Prostate gland (tissue), 2 donors: Measurements from ENCODE around the gene CARMIL1. TPM values are rescaled to one million over a fixed set of nuclear protein-coding genes. Genes with fewer than 3 reads are reported as not detected.
A peak's percentile ranks its signal among the peaks of the same experiment; 100 is the strongest.

Source experiments
- DNase-seq: peaks from one replicate; pipeline ENCODE4 v3.0.0-alpha.2; 2019; ENCODE audit warnings: low spot score
- H3K27ac ChIP-seq, 2 donors: fragments of 200-600 bp; sonication (generic); 2 replicates each; pipeline ENCODE4 v1.5.1; 2017 to 2019
- H3K27me3 ChIP-seq: fragments of 200-600 bp; sonication (generic); replicated peaks from 2 replicates; pipeline ENCODE4 v1.5.1; 2019; ENCODE audit not compliant: insufficient read depth
- H3K36me3 ChIP-seq, 2 donors: fragments of 200-600 bp; sonication (generic); 1 replicate in 1 of 2; 2 replicates in 1 of 2; pipeline versions ENCODE4 v1.5.1 to v1.8.1; 2017 to 2019
- H3K4me1 ChIP-seq: fragments of 200-600 bp; sonication (generic); replicated peaks from 2 replicates; pipeline ENCODE4 v1.5.1; 2019
- H3K4me3 ChIP-seq, 2 donors: fragments of 200-600 bp; sonication (generic); 2 replicates each; pipeline ENCODE4 v1.5.1; 2017 to 2019
- H3K9me3 ChIP-seq: fragments of 200-600 bp; sonication (generic); 2 replicates; pipeline ENCODE4 v1.5.1; 2017
- POLR2A ChIP-seq: fragments of 450-650 bp; IDR thresholded peaks from one replicate; pipeline ENCODE4 v1.6.1; 2016; ENCODE audit warnings: antibody characterized with exemption, mild to moderate bottlenecking
- POLR2AphosphoS5 ChIP-seq: sonication (generic); formaldehyde crosslinking; IDR thresholded peaks from one replicate; pipeline ENCODE4 v1.6.1; 2017; ENCODE audit warnings: antibody characterized with exemption
- WGBS: methylation state at CpG from one replicate; pipeline ENCODE4 v1.1.5; 2018; 5-methylcytosine and 5-hydroxymethylcytosine counted together
- intact Hi-C: fragments of 100-400 bp; cut with DNase I; formaldehyde crosslinking; loops from one replicate; pipeline ENCODE4 v1.14.2; 2022
- total RNA-seq, 2 donors: library from RNA; depleted of rRNA; stranded (reverse); fragments of >200 nt; gene quantifications; one replicate each; pipeline ENCODE4 v1.1.0, GENCODE V29; 2016
- TF ChIP-seq, protein P1 (sequence below), 4 experiments: fragments of 200-600 bp in 2 of 4; fragments of 450-650 bp in 2 of 4; sonication (generic) in 2 of 4; IDR thresholded peaks; 1 replicate in 3 of 4; 2 replicates in 1 of 4; pipeline ENCODE4 v1.5.1; 2016 to 2019; ENCODE audit warnings: antibody characterized with exemption in 4 of 4, mild to moderate bottlenecking in 2 of 4, moderate library complexity in 2 of 4

CARMIL1 gene
- total RNA-seq, 2 donors from 2014 or later, result 12.9 to 71.7 TPM

DNA sequence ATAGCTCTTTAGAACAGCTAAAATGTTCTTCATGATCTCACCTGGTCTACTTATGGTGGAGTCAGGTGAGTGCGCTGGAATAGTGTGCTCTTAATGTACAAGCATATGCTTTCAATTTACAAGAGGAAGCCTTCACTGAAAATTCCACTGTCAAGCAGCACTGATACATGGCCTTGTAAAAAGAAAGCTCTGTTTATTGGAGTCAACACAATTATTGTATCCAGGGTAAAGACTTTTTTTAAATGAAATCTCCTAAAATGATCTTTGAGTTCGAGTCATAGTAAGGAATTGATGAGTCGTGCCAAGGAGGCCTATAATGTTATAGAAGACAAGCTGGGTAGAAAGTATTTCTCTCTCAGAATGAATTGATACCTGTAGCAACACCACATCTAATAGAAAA, 41.6 kb upstream of the CARMIL1 start:
- Histone ChIP-seq H3K27me3 (no peaks in the 10 kb centered on the region), H3K36me3 (no peaks in the 10 kb centered on the region), H3K9me3 (no peaks in the 10 kb centered on the region), H3K27ac (no peak overlapping the region), H3K4me3 (no peak overlapping the region), H3K4me1 (no peaks in the 10 kb centered on the region)
- no peak for TF ChIP-seq POLR2A
- WGBS, result 32% methylated on average over 3 of the region's 3 CpGs
- no peak for DNase-seq
- intact Hi-C loops, result no loop called here

DNA sequence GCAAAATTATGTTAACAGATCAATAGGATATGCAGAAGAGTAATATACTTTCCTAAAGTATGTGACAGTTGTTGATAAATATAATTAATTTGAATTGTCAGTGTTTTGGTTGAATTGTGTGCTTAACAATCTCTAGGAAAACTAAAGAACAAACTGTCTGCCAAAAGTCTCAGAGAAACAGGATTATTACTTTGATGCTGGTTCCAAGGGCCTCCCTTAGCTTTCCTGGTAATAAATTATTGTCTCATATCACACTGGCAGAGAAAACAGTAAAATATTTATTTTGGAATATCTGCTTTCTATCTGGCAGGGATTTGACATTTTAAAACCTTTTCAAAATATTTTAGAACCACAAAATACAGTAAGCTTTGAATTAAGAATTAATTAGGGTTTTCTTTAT, 40.1 kb upstream of the CARMIL1 start:
- Histone ChIP-seq H3K4me3 (no peak overlapping the region), H3K36me3 (no peaks in the 10 kb centered on the region), H3K4me1 (no peaks in the 10 kb centered on the region), H3K27ac (no peak overlapping the region), H3K9me3 (no peaks in the 10 kb centered on the region), H3K27me3 (no peaks in the 10 kb centered on the region)
- intact Hi-C loops, result no loop called here
- DNase-seq, result no peak
- TF ChIP-seq POLR2AphosphoS5, result peak; percentile 38
- no peak for TF ChIP-seq POLR2A

DNA sequence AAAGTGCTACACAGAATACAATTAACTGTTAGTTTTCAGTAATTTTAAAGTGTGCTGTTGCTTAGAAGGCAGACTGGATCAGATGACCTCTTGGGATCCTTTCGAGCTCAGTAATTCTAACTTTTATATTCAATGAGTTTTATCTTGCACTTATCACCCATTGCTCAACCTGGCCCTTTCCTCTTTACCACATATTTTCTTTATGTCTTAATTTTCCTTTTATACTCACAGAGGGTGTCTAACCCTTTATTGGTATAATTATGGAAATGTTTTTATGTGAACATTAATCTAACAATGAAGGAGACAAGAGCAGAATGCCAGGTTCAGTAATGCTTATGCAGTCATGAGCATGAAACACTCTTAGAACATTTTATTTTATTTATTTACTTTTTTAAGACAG, 39.7 kb upstream of the CARMIL1 start:
- DNase-seq, result no peak
- intact Hi-C loops, result no loop called here
- H3K9me3 ChIP-seq, result no peaks in the 10 kb centered on the region
- H3K36me3 ChIP-seq, result no peaks in the 10 kb centered on the region
- H3K4me1 ChIP-seq, result no peaks in the 10 kb centered on the region
- H3K27me3 ChIP-seq, result no peaks in the 10 kb centered on the region
- no peak overlapping the region for H3K27ac ChIP-seq
- TF ChIP-seq POLR2A (no peak), POLR2AphosphoS5 (no peak)
- TF ChIP-seq, protein P1, sequence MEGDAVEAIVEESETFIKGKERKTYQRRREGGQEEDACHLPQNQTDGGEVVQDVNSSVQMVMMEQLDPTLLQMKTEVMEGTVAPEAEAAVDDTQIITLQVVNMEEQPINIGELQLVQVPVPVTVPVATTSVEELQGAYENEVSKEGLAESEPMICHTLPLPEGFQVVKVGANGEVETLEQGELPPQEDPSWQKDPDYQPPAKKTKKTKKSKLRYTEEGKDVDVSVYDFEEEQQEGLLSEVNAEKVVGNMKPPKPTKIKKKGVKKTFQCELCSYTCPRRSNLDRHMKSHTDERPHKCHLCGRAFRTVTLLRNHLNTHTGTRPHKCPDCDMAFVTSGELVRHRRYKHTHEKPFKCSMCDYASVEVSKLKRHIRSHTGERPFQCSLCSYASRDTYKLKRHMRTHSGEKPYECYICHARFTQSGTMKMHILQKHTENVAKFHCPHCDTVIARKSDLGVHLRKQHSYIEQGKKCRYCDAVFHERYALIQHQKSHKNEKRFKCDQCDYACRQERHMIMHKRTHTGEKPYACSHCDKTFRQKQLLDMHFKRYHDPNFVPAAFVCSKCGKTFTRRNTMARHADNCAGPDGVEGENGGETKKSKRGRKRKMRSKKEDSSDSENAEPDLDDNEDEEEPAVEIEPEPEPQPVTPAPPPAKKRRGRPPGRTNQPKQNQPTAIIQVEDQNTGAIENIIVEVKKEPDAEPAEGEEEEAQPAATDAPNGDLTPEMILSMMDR (IDR thresholded peaks at IDR 0.05), result no peak
- WGBS, result 10% methylated on average over 1 of the region's 1 CpG
- H3K4me3 ChIP-seq, result no peak overlapping the region

DNA sequence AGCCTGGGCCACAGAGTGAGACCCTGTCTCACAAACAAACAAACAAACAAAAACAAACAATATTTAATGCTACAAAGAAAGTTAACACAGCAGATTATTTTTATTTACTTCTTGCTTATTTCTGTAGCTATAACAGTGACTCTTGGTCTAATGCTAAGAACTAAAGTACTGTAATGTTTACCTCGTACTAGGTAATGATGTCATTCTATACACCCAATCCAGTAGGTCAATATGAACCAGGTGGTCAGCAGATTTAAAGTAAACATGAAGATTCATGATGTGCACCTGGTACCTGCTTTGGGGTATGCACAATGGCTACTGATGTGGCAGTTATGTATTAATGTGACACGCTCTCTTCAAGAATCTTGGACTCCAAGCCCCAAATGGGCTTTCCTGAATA, 36.6 kb upstream of the CARMIL1 start:
- DNase-seq, result no peak
- Histone ChIP-seq H3K4me1 (no peaks in the 10 kb centered on the region), H3K27ac (no peak overlapping the region), H3K9me3 (no peaks in the 10 kb centered on the region), H3K4me3 (no peak overlapping the region), H3K27me3 (no peaks in the 10 kb centered on the region), H3K36me3 (no peaks in the 10 kb centered on the region)
- TF ChIP-seq, protein P1 (IDR thresholded peaks at IDR 0.05), result no peak
- TF ChIP-seq POLR2A (no peak), POLR2AphosphoS5 (no peak)
- intact Hi-C loops, result no loop called here
- WGBS, result 93% methylated on average over 2 of the region's 2 CpGs

DNA sequence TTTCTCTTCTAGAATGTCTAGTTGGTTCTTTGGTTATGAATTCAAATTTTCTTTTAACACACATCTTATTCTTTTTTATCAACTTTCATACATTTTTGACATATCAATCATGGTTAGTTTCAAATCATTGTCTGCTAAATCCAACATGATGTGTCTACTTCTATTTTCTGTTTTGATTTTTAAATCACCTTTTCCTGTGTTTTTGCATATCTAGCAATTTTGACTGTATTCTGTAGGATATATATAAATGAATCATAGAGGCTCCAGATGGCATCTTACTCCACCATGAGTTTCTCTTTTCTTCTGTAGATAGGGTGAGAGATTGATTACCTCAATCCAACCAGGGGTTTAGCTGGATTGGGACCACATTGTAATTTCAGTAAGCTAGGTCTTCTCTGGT, 34.3 kb upstream of the CARMIL1 start:
- no peaks in the 10 kb centered on the region for H3K4me1 ChIP-seq
- no peaks in the 10 kb centered on the region for H3K27me3 ChIP-seq
- no peak overlapping the region for H3K27ac ChIP-seq
- intact Hi-C loops, result no loop called here
- DNase-seq, result no peak
- no peaks in the 10 kb centered on the region for H3K36me3 ChIP-seq
- TF ChIP-seq POLR2A, result no peak
- TF ChIP-seq, protein P1 (IDR thresholded peaks at IDR 0.05), result no peak
- no peak for TF ChIP-seq POLR2AphosphoS5
- H3K4me3 ChIP-seq, result no peak overlapping the region
- no peaks in the 10 kb centered on the region for H3K9me3 ChIP-seq

DNA sequence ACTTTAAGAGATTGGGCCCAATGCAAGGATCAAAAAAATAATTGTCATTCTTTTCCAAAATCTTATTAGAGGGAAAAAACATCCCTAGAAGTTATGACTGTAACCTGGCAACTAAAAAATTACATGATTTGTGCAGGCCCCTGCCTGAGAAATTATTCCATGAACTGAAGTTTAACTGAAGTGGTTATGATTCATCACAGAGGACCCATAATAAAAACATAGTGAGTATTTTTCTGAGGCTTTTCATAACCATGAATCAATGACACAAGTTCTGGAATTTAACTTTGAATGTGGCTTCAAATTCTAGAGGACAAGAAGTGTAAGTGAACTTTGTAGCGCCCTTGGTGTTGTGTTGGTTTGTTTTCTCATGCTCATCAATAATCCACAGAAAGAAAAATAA, 31.1 kb upstream of the CARMIL1 start:
- 88% methylated on average over 1 of the region's 1 CpG for WGBS
- intact Hi-C loops, result no loop called here
- no peak overlapping the region for H3K4me3 ChIP-seq
- H3K9me3 ChIP-seq, result no peaks in the 10 kb centered on the region
- H3K27ac ChIP-seq, result no peak overlapping the region
- TF ChIP-seq, protein P1 (IDR thresholded peaks at IDR 0.05), result no peak
- TF ChIP-seq POLR2AphosphoS5 (no peak), POLR2A (no peak)
- no peaks in the 10 kb centered on the region for H3K4me1 ChIP-seq
- no peaks in the 10 kb centered on the region for H3K36me3 ChIP-seq
- no peaks in the 10 kb centered on the region for H3K27me3 ChIP-seq
- no peak for DNase-seq
